Measurements from ENCODE around the gene MAML2. TPM values are rescaled to one million over a fixed set of nuclear protein-coding genes. Genes with fewer than 3 reads are reported as not detected.

Gene MAML2
- polyA plus RNA-seq, 3 donors = 0.57 to 7.6 (median 1.2) TPM

- no peak for DNase-seq
- Histone ChIP-seq H3K4me1 (ENCODE audit: control insufficient read depth in 1 of 2, insufficient read depth in 2 of 2, low read length in 2 of 2) (no peaks in the 10 kb centered on the region), H3K9ac (ENCODE audit: insufficient read depth, low read length, poor library complexity, severe bottlenecking) (no peak overlapping the region), H3K36me3 (replicated peaks in 1 of 2; ENCODE audit: control insufficient read depth in 1 of 2, insufficient read depth in 2 of 2, low read length in 2 of 2) (no peaks in the 10 kb centered on the region), H3K9me3 (replicated peaks in 1 of 2; ENCODE audit: control insufficient read depth in 1 of 2, insufficient read depth in 1 of 2, low read length in 2 of 2) (no peaks in the 10 kb centered on the region), H2AFZ (ENCODE audit: insufficient read depth, low read depth, low read length, poor library complexity, severe bottlenecking) (no peak overlapping the region), H3K27me3 (ENCODE audit: control insufficient read depth in 2 of 2, insufficient read depth in 2 of 2, low read length in 2 of 2) (no peaks in the 10 kb centered on the region), H3K27ac (ENCODE audit: low read depth in 1 of 2, low read length in 2 of 2) (no peak overlapping the region), H3K4me3 (replicated peaks in 1 of 3; ENCODE audit: low read depth in 2 of 3, low read length in 3 of 3) (no peak overlapping the region), H3K4me2 (replicated peaks; ENCODE audit: extremely low read depth, low read length, poor library complexity, severe bottlenecking) (no peak overlapping the region), H4K20me1 (ENCODE audit: insufficient read depth, low read length) (peaks cover 4% of the 10 kb centered on the region), H3K79me2 (ENCODE audit: insufficient read depth, low read length) (no peaks in the 10 kb centered on the region)
- WGBS (ENCODE audit: insufficient coverage) = no CpG with 5 or more reads among the region's 2 CpGs
- Mint-ChIP-seq H3K27me3 (ENCODE audit: low read depth in 3 of 3) (no peaks in the 10 kb centered on the region), H3K9me3 (peaks cover 0 to 2% (median 0%) of the 10 kb centered on the region in 7 donors), H3K4me1 (no peaks in the 10 kb centered on the region), H3K27ac (no peak overlapping the region), H3K4me3 (no peak overlapping the region), H3K36me3 (peaks cover 2 to 4% of the 10 kb centered on the region in 2 donors)
- intact Hi-C loops (cut with micrococcal nuclease) = no loop called here
- no peak for TF ChIP-seq CTCF (IDR thresholded peaks at IDR 0.05)
Measured at GRCh38 chr11:96063886-96064285, 279.1 kb downstream of the MAML2 start.

GRCh38 chr11:96063053-96063452, 279.9 kb downstream of the MAML2 start:
- Histone ChIP-seq H3K4me3 (replicated peaks in 1 of 3; ENCODE audit: low read depth in 2 of 3, low read length in 3 of 3) (no peak overlapping the region), H3K9ac (ENCODE audit: insufficient read depth, low read length, poor library complexity, severe bottlenecking) (no peak overlapping the region), H4K20me1 (ENCODE audit: insufficient read depth, low read length) (peaks cover 4% of the 10 kb centered on the region), H3K9me3 (replicated peaks in 1 of 2; ENCODE audit: control insufficient read depth in 1 of 2, insufficient read depth in 1 of 2, low read length in 2 of 2) (no peaks in the 10 kb centered on the region), H2AFZ (ENCODE audit: insufficient read depth, low read depth, low read length, poor library complexity, severe bottlenecking) (no peak overlapping the region), H3K4me1 (ENCODE audit: control insufficient read depth in 1 of 2, insufficient read depth in 2 of 2, low read length in 2 of 2) (no peaks in the 10 kb centered on the region), H3K79me2 (ENCODE audit: insufficient read depth, low read length) (no peaks in the 10 kb centered on the region), H3K27ac (ENCODE audit: low read depth in 1 of 2, low read length in 2 of 2) (no peak overlapping the region), H3K4me2 (replicated peaks; ENCODE audit: extremely low read depth, low read length, poor library complexity, severe bottlenecking) (no peak overlapping the region), H3K27me3 (ENCODE audit: control insufficient read depth in 2 of 2, insufficient read depth in 2 of 2, low read length in 2 of 2) (no peaks in the 10 kb centered on the region), H3K36me3 (replicated peaks in 1 of 2; ENCODE audit: control insufficient read depth in 1 of 2, insufficient read depth in 2 of 2, low read length in 2 of 2) (no peaks in the 10 kb centered on the region)
- Mint-ChIP-seq H3K4me3 (no peak overlapping the region), H3K36me3 (peaks cover 2 to 4% of the 10 kb centered on the region in 2 donors), H3K27me3 (ENCODE audit: low read depth in 3 of 3) (no peaks in the 10 kb centered on the region), H3K27ac (no peak overlapping the region), H3K4me1 (no peaks in the 10 kb centered on the region), H3K9me3 (peaks cover 0 to 2% (median 0%) of the 10 kb centered on the region in 7 donors)
- intact Hi-C loops (cut with micrococcal nuclease) = no loop called here
- 95% methylated on average over 2 of the region's 2 CpGs for WGBS (ENCODE audit: insufficient coverage)
- no peak for DNase-seq
- no peak for TF ChIP-seq CTCF (IDR thresholded peaks at IDR 0.05)
